ENCODE results near the gene DAPK3. TPM values are rescaled to one million over a fixed set of nuclear protein-coding genes. Genes with fewer than 3 reads are reported as not detected.

The DAPK3 gene
- total RNA-seq, 1 donor from 2014 or later, result 127 TPM

DNA sequence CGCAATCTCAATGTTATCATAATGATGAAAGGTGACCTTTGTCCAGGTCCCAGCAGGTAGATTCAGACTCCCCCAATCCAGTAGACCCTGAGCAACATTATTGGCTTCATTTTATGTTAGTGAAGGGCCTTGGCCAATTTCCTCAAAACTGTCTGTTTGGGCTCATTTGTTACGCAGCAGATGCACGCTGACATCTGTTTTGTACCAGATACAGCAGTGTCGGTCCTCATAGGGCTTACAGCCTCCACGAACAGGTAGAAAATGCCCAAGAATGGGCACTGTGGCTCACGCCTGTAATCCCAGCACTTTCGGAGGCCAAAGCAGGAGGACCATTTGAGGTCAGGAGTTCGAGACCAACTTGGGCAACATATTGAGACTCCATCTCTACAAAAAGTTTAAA lies 51.1 kb downstream of the DAPK3 start:
- no peak for DNase-seq (ENCODE audit: low read depth in 2 of 2)

DNA sequence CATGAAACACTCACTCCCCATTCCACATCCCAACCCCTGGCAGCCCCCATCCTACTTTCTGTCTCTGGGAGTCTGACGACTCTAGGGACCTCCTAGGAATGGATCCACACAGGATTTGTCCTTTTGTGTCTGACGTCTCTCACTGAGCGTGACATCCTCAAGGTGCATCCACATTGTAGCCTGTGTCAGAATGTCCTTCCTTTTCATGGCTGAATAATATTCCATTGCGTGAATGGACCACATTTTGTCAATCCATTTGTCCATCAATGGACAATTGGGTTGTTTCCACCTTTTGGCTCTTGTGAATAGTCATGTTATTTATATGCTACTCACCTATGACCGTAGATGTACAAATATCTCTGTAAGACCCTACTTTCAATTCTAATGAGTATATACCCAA lies 54.9 kb downstream of the DAPK3 start:
- no peak for DNase-seq (ENCODE audit: low read depth in 2 of 2)

DNA sequence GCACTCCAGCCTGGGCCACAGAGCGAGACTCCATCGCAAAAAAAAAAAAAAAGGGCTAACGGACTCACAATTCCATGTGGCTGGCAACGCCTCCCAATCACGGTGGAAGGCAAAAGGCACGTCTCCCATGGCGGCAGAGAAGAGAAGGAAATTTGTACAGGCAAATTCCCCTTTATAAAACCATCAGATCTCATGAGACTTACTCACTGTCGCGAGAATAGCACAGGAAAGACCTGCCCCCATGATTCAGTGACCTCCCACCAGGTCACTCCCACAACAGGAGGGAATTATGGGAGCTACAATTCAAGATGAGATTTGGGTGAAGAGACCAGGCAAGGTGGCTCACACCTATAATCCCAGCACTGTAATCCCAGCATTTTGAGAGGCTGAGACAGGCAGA lies 56.7 kb downstream of the DAPK3 start:
- no peak for DNase-seq (ENCODE audit: low read depth in 2 of 2)

DNA sequence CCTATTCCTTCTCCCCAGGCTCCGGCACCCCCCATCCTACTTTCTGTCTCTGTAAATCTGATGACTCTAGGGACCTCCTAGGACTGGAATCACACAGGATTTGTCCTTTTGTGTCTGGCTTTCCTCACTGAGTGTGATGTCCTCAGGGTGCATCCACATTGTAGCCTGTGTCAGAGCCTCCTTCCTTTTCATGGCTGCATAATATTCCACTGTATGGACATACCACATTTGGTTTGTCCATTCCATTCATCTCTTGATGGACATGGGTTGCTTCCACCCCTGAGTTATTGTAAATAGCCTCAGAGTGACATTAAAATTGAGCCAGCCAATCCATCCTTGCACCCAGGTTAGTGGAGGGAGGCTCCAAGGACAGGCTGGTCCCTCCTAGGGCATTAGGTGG lies 60.8 kb downstream of the DAPK3 start:
- DNase-seq (ENCODE audit: low read depth in 2 of 2), result no peak

Other genes with a start within 250 kb of the DAPK3 start
- gene APBA3, start 209.4 kb downstream of the DAPK3 start, total RNA-seq, result 15.0 and 22.5 TPM in 2 replicates
- gene MRPL54, start 208.4 kb downstream of the DAPK3 start, total RNA-seq, result 45.1 and 72.9 TPM in 2 replicates
- gene RAX2, start 198.9 kb downstream of the DAPK3 start, total RNA-seq, result not detected in 2 replicates
- gene MATK, start 184.7 kb downstream of the DAPK3 start, total RNA-seq, result 0.64 and 0.76 TPM in 2 replicates
- gene ZFR2, start 102.1 kb downstream of the DAPK3 start, total RNA-seq, result 0.13 TPM in 1 of 2 replicates, not detected in the other
- under 0.01 TPM in 1 of 2 replicates, not detected in the other for gene ATCAY, start 90.4 kb downstream of the DAPK3 start, total RNA-seq
- gene NMRK2, start 38.0 kb downstream of the DAPK3 start, total RNA-seq, result not detected in 2 replicates
- 1,892 and 3,249 TPM in 2 replicates for gene EEF2, start 14.4 kb upstream of the DAPK3 start, total RNA-seq
- gene PIAS4, start 36.6 kb upstream of the DAPK3 start, total RNA-seq, result 24.1 and 32.9 TPM in 2 replicates
- 7.2 and 14.2 TPM in 2 replicates for gene ZBTB7A, start 95.8 kb upstream of the DAPK3 start, total RNA-seq
- gene MAP2K2, start 153.0 kb upstream of the DAPK3 start, total RNA-seq, result 106 and 159 TPM in 2 replicates
- gene CREB3L3, start 182.5 kb upstream of the DAPK3 start, total RNA-seq, result not detected in 2 replicates
- gene SIRT6, start 211.5 kb upstream of the DAPK3 start, total RNA-seq, result 9.0 and 12.3 TPM in 2 replicates
- 0.13 and 0.38 TPM in 2 replicates for gene ANKRD24, start 211.6 kb upstream of the DAPK3 start, total RNA-seq